Esophagus muscularis mucosa (tissue), 4 donors: ENCODE results near the gene ATP2B1. TPM values are rescaled to one million over a fixed set of nuclear protein-coding genes. Genes with fewer than 3 reads are reported as not detected.
"Not testable (repeated sequence)": the region's sequence is repeated elsewhere in the genome, so short reads cannot be mapped to it uniquely, and the experiment has no call there.

Experiments used
- DNase-seq: peaks from one replicate; pipeline ENCODE4 v3.0.0-alpha.2; 2017; ENCODE audit errors: extremely low spot score
- H3K27ac ChIP-seq, 4 donors: fragments of 200-600 bp; sonication (generic); replicated peaks in 1 of 4; 1 replicate in 3 of 4; 2 replicates in 1 of 4; pipeline ENCODE4 v1.5.1; 2016 to 2019; ENCODE audit warnings: mild to moderate bottlenecking in 1 of 4
- H3K27me3 ChIP-seq, 4 donors: fragments of 200-600 bp; sonication (generic); one replicate each; pipeline versions ENCODE4 v1.5.1 to v1.6.0; 2016 to 2019
- H3K36me3 ChIP-seq, 4 donors: fragments of 200-600 bp; sonication (generic); one replicate each; pipeline ENCODE4 v1.5.1; 2016 to 2019
- H3K4me1 ChIP-seq, 4 donors: fragments of 200-600 bp; sonication (generic); one replicate each; pipeline ENCODE4 v1.5.1; 2016 to 2019
- H3K4me3 ChIP-seq, 4 donors: fragments of 200-600 bp; sonication (generic); 1 replicate in 2 of 4; 2 replicates in 2 of 4; pipeline ENCODE4 v1.5.1; 2016 to 2019; ENCODE audit warnings: mild to moderate bottlenecking in 4 of 4, moderate library complexity in 1 of 4
- H3K9me3 ChIP-seq, 4 donors: fragments of 200-600 bp; sonication (generic); 1 replicate in 3 of 4; 2 replicates in 1 of 4; pipeline ENCODE4 v1.5.1; 2016 to 2019
- CTCF ChIP-seq, 3 experiments: fragments of 200-600 bp in 2 of 3; fragments of 450-650 bp in 1 of 3; sonication (generic) in 2 of 3; IDR thresholded peaks; one replicate each; pipeline ENCODE4 v1.5.1; 2017 to 2019; ENCODE audit warnings: antibody characterized with exemption in 3 of 3, mild to moderate bottlenecking in 2 of 3, moderate library complexity in 1 of 3
- EP300 ChIP-seq: sonication (generic); formaldehyde crosslinking; IDR thresholded peaks from one replicate; pipeline ENCODE4 v1.6.1; 2017; ENCODE audit warnings: antibody characterized with exemption
- POLR2A ChIP-seq: fragments of 450-650 bp; IDR thresholded peaks from one replicate; pipeline ENCODE4 v1.6.1; 2017; ENCODE audit warnings: antibody characterized with exemption, moderate library complexity, mild to moderate bottlenecking, low read depth
- POLR2AphosphoS5 ChIP-seq, 2 donors: sonication (generic); formaldehyde crosslinking; IDR thresholded peaks; one replicate each; pipeline ENCODE4 v1.6.1; 2017; ENCODE audit warnings: antibody characterized with exemption in 2 of 2
- WGBS: methylation state at CpG from one replicate; pipeline ENCODE4 v1.1.5; 2018; 5-methylcytosine and 5-hydroxymethylcytosine counted together
- intact Hi-C: fragments of 100-400 bp; cut with DNase I; formaldehyde crosslinking; loops from one replicate; pipeline ENCODE4 v1.15.1; 2023
- total RNA-seq, 4 donors: library from RNA; depleted of rRNA; stranded (reverse); fragments of >200 nt; gene quantifications; one replicate each; pipeline versions ENCODE4 v1.1.0 to v1.2.1, GENCODE V29; 2016

The ATP2B1 gene
- total RNA-seq, 4 donors from 2014 or later: 16.0 to 36.9 (median 20.7) TPM

- Histone ChIP-seq H3K9me3 (no peaks in the 10 kb centered on the region), H3K27me3 (no peaks in the 10 kb centered on the region), H3K27ac (no peak overlapping the region), H3K36me3 (no peaks in the 10 kb centered on the region), H3K4me1 (peaks cover 10 to 30% (median 24%) of the 10 kb centered on the region in 4 donors), H3K4me3 (no peak overlapping the region)
- no peak for DNase-seq
- WGBS: 86% methylated on average over 1 of the region's 1 CpG
- intact Hi-C loops: no loop called here
- no peak for TF ChIP-seq POLR2AphosphoS5 (IDR thresholded peaks at IDR 0.05)
- TF ChIP-seq POLR2A: no peak
- no peak for TF ChIP-seq CTCF (IDR thresholded peaks at IDR 0.05)
- no peak for TF ChIP-seq EP300
Observed at GRCh38 chr12:89702503-89702902, 6.1 kb downstream of the ATP2B1 start.

- WGBS: 97% methylated on average over 3 of the region's 3 CpGs
- H3K4me1 ChIP-seq: peaks cover 2 to 28% (median 22%) of the 10 kb centered on the region in 4 donors
- H3K36me3 ChIP-seq: no peaks in the 10 kb centered on the region
- H3K4me3 ChIP-seq: no peak overlapping the region
- no peak for DNase-seq
- intact Hi-C loops: no loop called here
- TF ChIP-seq POLR2AphosphoS5 (IDR thresholded peaks at IDR 0.05) (no peak), EP300 (no peak), CTCF (IDR thresholded peaks at IDR 0.05) (no peak), POLR2A (no peak)
- H3K27me3 ChIP-seq: no peaks in the 10 kb centered on the region
- no peaks in the 10 kb centered on the region for H3K9me3 ChIP-seq
- no peak overlapping the region for H3K27ac ChIP-seq
Observed at GRCh38 chr12:89701606-89702206, 6.9 kb downstream of the ATP2B1 start.

- Histone ChIP-seq H3K4me1 (peaks cover 0 to 36% (median 28%) of the 10 kb centered on the region in 4 donors), H3K36me3 (no peaks in the 10 kb centered on the region), H3K27me3 (no peaks in the 10 kb centered on the region), H3K27ac (no peak overlapping the region), H3K4me3 (no peak overlapping the region), H3K9me3 (no peaks in the 10 kb centered on the region)
- TF ChIP-seq EP300: no peak
- TF ChIP-seq POLR2AphosphoS5 (IDR thresholded peaks at IDR 0.05): no peak
- TF ChIP-seq CTCF (IDR thresholded peaks at IDR 0.05): no peak
- TF ChIP-seq POLR2A: no peak
- WGBS: 91% methylated on average over 4 of the region's 4 CpGs
- intact Hi-C loops: no loop called here
- no peak for DNase-seq
Observed at GRCh38 chr12:89700191-89700810, 8.3 kb downstream of the ATP2B1 start.

GRCh38 chr12:89698607-89699006, 10.0 kb downstream of the ATP2B1 start:
- no peak overlapping the region for H3K27ac ChIP-seq
- H3K9me3 ChIP-seq: no peaks in the 10 kb centered on the region
- H3K4me1 ChIP-seq: peaks cover 0 to 49% (median 41%) of the 10 kb centered on the region in 4 donors
- TF ChIP-seq POLR2A (no peak), CTCF (IDR thresholded peaks at IDR 0.05) (no peak), EP300 (no peak), POLR2AphosphoS5 (IDR thresholded peaks at IDR 0.05) (no peak)
- DNase-seq: no peak
- 89% methylated on average over 2 of the region's 2 CpGs for WGBS
- H3K4me3 ChIP-seq: no peak overlapping the region
- intact Hi-C loops: no loop called here
- H3K36me3 ChIP-seq: no peaks in the 10 kb centered on the region
- H3K27me3 ChIP-seq: no peaks in the 10 kb centered on the region

- H3K4me3 ChIP-seq, H3K27me3 ChIP-seq, DNase-seq, H3K27ac ChIP-seq, H3K36me3 ChIP-seq, intact Hi-C loops, H3K9me3 ChIP-seq: not testable (repeated sequence)
- H3K4me1 ChIP-seq: peaks cover 0 to 53% (median 46%) of the 10 kb centered on the region in 4 donors
- whole genome bisulfite sequencing: 98% methylated on average over 10 of the region's 10 CpGs
Observed at GRCh38 chr12:89697728-89698127, 10.9 kb downstream of the ATP2B1 start.
